Measurements from ENCODE around the gene GPBP1L1.

DNA sequence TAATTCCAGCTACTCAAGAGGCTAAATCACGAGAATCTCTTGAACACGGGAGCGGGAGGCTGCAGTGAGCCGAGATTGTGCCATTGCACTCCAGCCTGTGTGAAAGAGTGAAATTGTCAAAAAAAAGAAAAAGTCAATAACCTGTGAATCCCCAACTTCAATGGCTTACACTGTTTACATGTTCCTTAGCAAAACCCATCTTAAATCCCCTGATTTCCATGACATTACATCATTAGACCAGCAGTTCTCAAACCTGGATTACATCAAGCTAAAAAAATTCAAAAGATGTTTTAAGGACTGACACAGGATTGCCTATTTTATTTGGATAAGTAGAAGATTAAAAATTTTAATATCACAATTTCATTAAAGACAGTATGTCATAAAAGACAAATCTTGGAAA is 12.4 kb downstream of the GPBP1L1 start:
- no peak for TF ChIP-seq RCOR1 (IDR thresholded peaks at IDR 0.05; ENCODE audit: insufficient replicate concordance, low read length)
- TF ChIP-seq FOS (IDR thresholded peaks at IDR 0.05; ENCODE audit: low read depth, low read length), result no peak
- no peak for TF ChIP-seq RFX5 (IDR thresholded peaks at IDR 0.05; ENCODE audit: low read depth, low read length)
- TF ChIP-seq POLR2A (IDR thresholded peaks at IDR 0.05; ENCODE audit: low read depth, low read length), result no peak
- TF ChIP-seq, protein P1, sequence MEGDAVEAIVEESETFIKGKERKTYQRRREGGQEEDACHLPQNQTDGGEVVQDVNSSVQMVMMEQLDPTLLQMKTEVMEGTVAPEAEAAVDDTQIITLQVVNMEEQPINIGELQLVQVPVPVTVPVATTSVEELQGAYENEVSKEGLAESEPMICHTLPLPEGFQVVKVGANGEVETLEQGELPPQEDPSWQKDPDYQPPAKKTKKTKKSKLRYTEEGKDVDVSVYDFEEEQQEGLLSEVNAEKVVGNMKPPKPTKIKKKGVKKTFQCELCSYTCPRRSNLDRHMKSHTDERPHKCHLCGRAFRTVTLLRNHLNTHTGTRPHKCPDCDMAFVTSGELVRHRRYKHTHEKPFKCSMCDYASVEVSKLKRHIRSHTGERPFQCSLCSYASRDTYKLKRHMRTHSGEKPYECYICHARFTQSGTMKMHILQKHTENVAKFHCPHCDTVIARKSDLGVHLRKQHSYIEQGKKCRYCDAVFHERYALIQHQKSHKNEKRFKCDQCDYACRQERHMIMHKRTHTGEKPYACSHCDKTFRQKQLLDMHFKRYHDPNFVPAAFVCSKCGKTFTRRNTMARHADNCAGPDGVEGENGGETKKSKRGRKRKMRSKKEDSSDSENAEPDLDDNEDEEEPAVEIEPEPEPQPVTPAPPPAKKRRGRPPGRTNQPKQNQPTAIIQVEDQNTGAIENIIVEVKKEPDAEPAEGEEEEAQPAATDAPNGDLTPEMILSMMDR (conservative IDR thresholded peaks at IDR 0.05; ENCODE audit: low read depth, low read length), result no peak
- TF ChIP-seq RAD21 (IDR thresholded peaks at IDR 0.05; ENCODE audit: low read length), result no peak
- TF ChIP-seq MXI1 (IDR thresholded peaks at IDR 0.05; ENCODE audit: borderline replicate concordance, low read depth, low read length), result no peak
